ENCODE measurements around the gene SLBP. TPM values are rescaled to one million over a fixed set of nuclear protein-coding genes. Genes with fewer than 3 reads are reported as not detected.

SLBP gene
- total and polyA plus RNA-seq, 10 of the 15 experiments (the other 5 are each of a cell fraction or from before 2014, with no cell fraction given), result 94.4 to 278 (median 158) TPM

DNA sequence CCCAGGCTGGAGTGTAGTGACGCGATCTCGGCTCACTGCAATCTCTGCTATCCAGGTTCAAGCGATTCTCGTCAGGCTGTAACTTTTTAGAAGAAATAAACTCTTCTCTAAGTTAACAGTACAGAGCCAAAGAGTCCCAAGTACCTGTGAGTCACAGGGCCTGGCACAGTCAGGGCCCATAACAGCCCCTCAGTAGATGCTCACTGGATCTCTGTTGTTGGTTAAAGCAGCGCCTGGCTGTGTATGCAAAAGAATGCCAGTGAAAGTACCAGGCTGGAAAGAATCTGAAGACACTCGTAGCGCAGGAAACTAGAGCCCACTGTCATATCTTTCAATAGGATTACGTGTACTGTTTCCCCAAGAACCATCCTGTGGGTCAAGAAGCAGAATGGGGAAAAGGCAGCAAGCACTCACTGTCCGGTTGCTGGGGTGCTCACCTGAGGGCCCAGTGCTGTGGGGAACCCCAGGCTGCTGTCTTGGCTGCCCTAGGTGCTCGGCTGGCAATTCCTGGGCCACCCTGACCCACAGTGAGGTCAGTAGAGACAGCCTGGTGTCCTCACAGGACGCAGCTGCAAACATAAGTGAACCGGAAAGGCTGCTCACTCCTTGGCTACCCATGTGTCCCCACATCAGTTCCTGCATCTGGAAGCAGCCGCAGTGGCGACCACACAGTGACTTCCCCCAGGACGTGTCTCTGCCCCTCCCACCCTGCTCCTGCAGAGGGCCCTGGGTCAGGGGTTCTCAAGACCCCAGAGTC is 3.1 kb upstream of the SLBP start:
- Histone ChIP-seq H3K4me3 (peak overlapping the region; percentile 98), H3K36me3 (ENCODE audit: control insufficient read depth in 2 of 2, insufficient read depth in 2 of 2, low read length in 1 of 2) (peaks cover 4 to 7% of the 10 kb centered on the region in 2 experiments), H3K4me2 (ENCODE audit: control insufficient read depth, insufficient read depth) (peak overlapping the region; percentile 98), H3K4me1 (ENCODE audit: control insufficient read depth, insufficient read depth, low read length) (peaks cover 33% of the 10 kb centered on the region), H3K27me3 (replicated peaks in 1 of 2; ENCODE audit: control insufficient read depth in 2 of 2, insufficient read depth in 2 of 2, low read length in 1 of 2) (no peaks in the 10 kb centered on the region), H3K9me3 (replicated peaks; ENCODE audit: control insufficient read depth, insufficient read depth, low read length) (no peaks in the 10 kb centered on the region), H4K20me1 (ENCODE audit: control insufficient read depth, insufficient read depth) (peaks cover 4% of the 10 kb centered on the region), H3K79me2 (ENCODE audit: control insufficient read depth, insufficient read depth, low read length) (peaks cover 71% of the 10 kb centered on the region), H2AFZ (ENCODE audit: control insufficient read depth, low read depth, low read length) (no peak overlapping the region), H3K9ac (ENCODE audit: control insufficient read depth, insufficient read depth, low read length) (peak overlapping the region; percentile 97; the same call in 1 of the 2 replicates), H3K27ac (ENCODE audit: control insufficient read depth, insufficient read depth) (peak overlapping the region; percentile 99)
- no peak for DNase-seq (ENCODE audit: low read depth, low spot score)
- ATAC-seq, result peak; percentile 40
- in situ Hi-C loops (cut with MboI) (no loop called here), intact Hi-C loops (cut with micrococcal nuclease; ENCODE audit: unreplicated experiment) (no loop called here)
- TF ChIP-seq LARP7 (IDR thresholded peaks at IDR 0.05) (no peak), RCOR1 (conservative IDR thresholded peaks at IDR 0.05; ENCODE audit: low read depth, low read length) (no peak), SRF (IDR thresholded peaks at IDR 0.05; ENCODE audit: low read depth in 2 of 2, low read length in 2 of 2) (no peak), IKZF2 (IDR thresholded peaks at IDR 0.05) (peak in 1 of 2 experiments; percentile 45; a peak in 1 of 4 replicates), TCF12 (IDR thresholded peaks at IDR 0.05; ENCODE audit: low read depth, low read length) (0 out of 2 replicates have a peak, but pooled peaks have one; percentile 48), CREM (IDR thresholded peaks at IDR 0.05; ENCODE audit: low read depth) (0 out of 2 replicates have a peak, but pooled peaks have one; percentile 46), POLR2AphosphoS2 (IDR thresholded peaks at IDR 0.05; ENCODE audit: low read depth, low read length) (peak; percentile 44; the same call in 1 of the 2 replicates), BHLHE40 (IDR thresholded peaks at IDR 0.05; ENCODE audit: borderline replicate concordance in 1 of 2, low read depth in 2 of 2, low read length in 1 of 2) (peak in 1 of 2 experiments; percentile 35; a peak in 2 of 4 replicates), ZNF687 (IDR thresholded peaks at IDR 0.05) (0 out of 2 replicates have a peak, but pooled peaks have one; percentile 38), PAX5 (IDR thresholded peaks at IDR 0.05; ENCODE audit: borderline replicate concordance, low read depth, low read length) (peak; percentile 59; the same call in 1 of the 2 replicates), RAD21 (IDR thresholded peaks at IDR 0.05; ENCODE audit: insufficient read depth, low read depth, low read length) (no peak), NR2F1 (conservative IDR thresholded peaks at IDR 0.05) (peak; percentile 35; the same call in 1 of the 2 replicates), IKZF1 (conservative IDR thresholded peaks at IDR 0.05) (peak; percentile 66; the same call in 1 of the 2 replicates), HCFC1 (IDR thresholded peaks at IDR 0.05; ENCODE audit: low read length) (0 out of 2 replicates have a peak, but pooled peaks have one; percentile 22), EED (IDR thresholded peaks at IDR 0.05; ENCODE audit: low read depth) (no peak)
- RAD21 ChIA-PET (ENCODE audit: unreplicated experiment), result interaction anchor here (1.0 to 2.5 kb wide), 2 partner anchors 8 to 22 kb away, joined by 3 to 14 read pairs; no protein-coding TSS in a partner anchor
- POLR2A ChIA-PET, result interaction anchor here (2.3 kb wide), 1 partner anchor 22 kb away, joined by 6 read pairs; no protein-coding TSS in a partner anchor
- BruUV-seq (replicated peaks), result no TSS peak
- SMC1A ChIA-PET (ENCODE audit: uncharacterized antibody, unreplicated experiment), result interaction anchor here (1.0 to 1.2 kb wide), 2 partner anchors 7 to 22 kb away, joined by 3 read pairs; no protein-coding TSS in a partner anchor
- CTCF ChIA-PET, result interaction anchor here (1.4 to 16.2 kb wide), 2 partner anchors 8 to 22 kb away, joined by 6 to 258 read pairs; no protein-coding TSS in a partner anchor
- FAIRE-seq, result no peak
- WGBS (ENCODE audit: insufficient coverage, insufficient replicate concordance, low lambda C conversion rate, missing lambda C conversion rate), result 4% methylated on average over 16 of the region's 16 CpGs

All from GM12878 (cell line).